ENCODE measurements around the gene MDH2.
"Not testable (repeated sequence)": the region's sequence is repeated elsewhere in the genome, so short reads cannot be mapped to it uniquely, and the experiment has no call there.

MDH2 gene

GRCh38 chr7:76095908-76096307 is 48.0 kb downstream of the MDH2 start:
- no peak for DNase-seq (ENCODE audit: low read depth)

GRCh38 chr7:76101693-76102437 is 54.0 kb downstream of the MDH2 start:
- DNase-seq (ENCODE audit: low read depth), result not testable (repeated sequence)

More at GRCh38 chr7:76095908-76096307, 48.0 kb downstream of the MDH2 start:
- H3K4me3 ChIP-seq (ENCODE audit: control insufficient read depth, low read depth, low read length), result no peak overlapping the region
- no peak for TF ChIP-seq CTCF (IDR thresholded peaks at IDR 0.05; ENCODE audit: control insufficient read depth, insufficient read depth, low read depth, low read length, missing control alignments)

GRCh38 chr7:76103788-76104187 is 55.9 kb downstream of the MDH2 start:
- not testable (repeated sequence) for DNase-seq (ENCODE audit: low read depth); H3K4me3 ChIP-seq (ENCODE audit: control insufficient read depth, low read depth, low read length)

More at GRCh38 chr7:76101693-76102437, 54.0 kb downstream of the MDH2 start:
- not testable (repeated sequence) for H3K4me3 ChIP-seq (ENCODE audit: control insufficient read depth, low read depth, low read length)

- not testable (repeated sequence) for H3K4me3 ChIP-seq (ENCODE audit: control insufficient read depth, low read depth, low read length); DNase-seq (ENCODE audit: low read depth)
These were observed 58.2 kb downstream of the MDH2 start for GRCh38 chr7:76106130-76106529.

GRCh38 chr7:76106893-76107292 is 59.0 kb downstream of the MDH2 start:
- H3K4me3 ChIP-seq (ENCODE audit: control insufficient read depth, low read depth, low read length), result no peak overlapping the region
- no peak for DNase-seq (ENCODE audit: low read depth)
- no peak for TF ChIP-seq CTCF (IDR thresholded peaks at IDR 0.05; ENCODE audit: control insufficient read depth, insufficient read depth, low read depth, low read length, missing control alignments)

GRCh38 chr7:76108540-76109233 is 60.8 kb downstream of the MDH2 start:
- H3K4me3 ChIP-seq (ENCODE audit: control insufficient read depth, low read depth, low read length), result no peak overlapping the region
- TF ChIP-seq CTCF (IDR thresholded peaks at IDR 0.05; ENCODE audit: control insufficient read depth, insufficient read depth, low read depth, low read length, missing control alignments), result no peak
- DNase-seq (ENCODE audit: low read depth), result no peak

GRCh38 chr7:76113042-76113630 is 65.2 kb downstream of the MDH2 start:
- not testable (repeated sequence) for H3K4me3 ChIP-seq (ENCODE audit: control insufficient read depth, low read depth, low read length); DNase-seq (ENCODE audit: low read depth)

- not testable (repeated sequence) for H3K4me3 ChIP-seq (ENCODE audit: control insufficient read depth, low read depth, low read length); DNase-seq (ENCODE audit: low read depth)
These were observed 66.8 kb downstream of the MDH2 start for GRCh38 chr7:76114742-76115141.

Data from AG09309 (cell line).